ENCODE measurements around the gene FLACC1.
"Not testable (repeated sequence)": the region's sequence is repeated elsewhere in the genome, so short reads cannot be mapped to it uniquely, and the experiment has no call there.

FLACC1 gene

GRCh38 chr2:201242571-201243277 lies 114.4 kb downstream of the FLACC1 start:
- no peak overlapping the region for H3K4me3 ChIP-seq (ENCODE audit: low read depth, low read length)
- no peak for DNase-seq (ENCODE audit: low read depth)
- in situ Hi-C loops (cut with HindIII; ENCODE audit: low sequenced_read_pairs): no loop called here
- no peak for TF ChIP-seq CTCF (IDR thresholded peaks at IDR 0.05; ENCODE audit: low read depth, low read length, missing control alignments)

- DNase-seq (ENCODE audit: low read depth); in situ Hi-C loops (cut with HindIII; ENCODE audit: low sequenced_read_pairs); H3K4me3 ChIP-seq (ENCODE audit: low read depth, low read length): not testable (repeated sequence)
Observed at GRCh38 chr2:201239167-201239935, 117.8 kb downstream of the FLACC1 start.
